A549 (cell line): ENCODE results near the gene SHANK1. TPM values are rescaled to one million over a fixed set of nuclear protein-coding genes. Genes with fewer than 3 reads are reported as not detected.

Experiments
- ATAC-seq, 2 experiments: fragments of 200-7000 bp in 1 of 2; fragments of >200 bp in 1 of 2; cut with Nextera tagmentation in 1 of 2; cut with Tn5 transposase in 1 of 2; 3 replicates each; pipeline versions ENCODE4 v1.8.0 to v1.9.1; 2018 to 2020; ENCODE audit warnings: mild to moderate bottlenecking in 1 of 2, moderate library complexity in 1 of 2
- CTCF ChIA-PET: fragments of 300-600 bp; sonication (Branson Sonifier 250); formaldehyde crosslinking; extraction: SDS; loops from one replicate; lab custom pipeline; 2021; ENCODE audit warnings: antibody characterized with exemption, inconsistent platforms; lab: Yijun Ruan, JAX
- POLR2A ChIA-PET: fragments of 350-600 bp; formaldehyde crosslinking; extraction: SDS; loops from one replicate; lab custom pipeline; 2021; ENCODE audit warnings: antibody characterized with exemption, inconsistent platforms; lab: Yijun Ruan, JAX
- DNase-seq, 2 experiments: peaks; one replicate each; pipeline versions ENCODE4 v3.0.0 to v3.0.0-alpha.2; 2011 to 2016; ENCODE audit warnings: low read depth in 1 of 2, low spot score in 1 of 2
- FAIRE-seq: peaks from 2 replicates; lab custom pipeline; 2011; peaks lifted over from hg19 to GRCh38; lab: Jason Lieb, UNC
- H3K27ac ChIP-seq, 2 experiments: fragments of >200 bp; sonication (Bioruptor Twin); formaldehyde crosslinking; 3 replicates each; pipeline ENCODE4 v1.5.1; 2016 to 2017
- H3K4me1 ChIP-seq: fragments of >200 bp; sonication (Bioruptor Twin); formaldehyde crosslinking; 3 replicates; pipeline ENCODE4 v1.6.1; 2016
- H3K4me2 ChIP-seq: fragments of >200 bp; sonication (Bioruptor Twin); formaldehyde crosslinking; 3 replicates; pipeline ENCODE4 v1.6.1; 2016
- H3K4me3 ChIP-seq: fragments of >200 bp; sonication (Bioruptor Twin); formaldehyde crosslinking; 3 replicates; pipeline ENCODE4 v1.5.1; 2016
- H3K9me3 ChIP-seq: fragments of >200 bp; sonication (Bioruptor Twin); formaldehyde crosslinking; 3 replicates; pipeline ENCODE4 v1.6.1; 2016
- ATOH8 ChIP-seq: fragments of 250-450 bp; sonication (Bioruptor Pico); IDR thresholded peaks from 2 replicates; pipeline ENCODE4 v1.5.0; 2020; ENCODE audit warnings: low read depth, mild to moderate bottlenecking, moderate library complexity
- BCL3 ChIP-seq: fragments of >200 bp; sonication (Bioruptor Twin); formaldehyde crosslinking; IDR thresholded peaks from 3 replicates; pipeline ENCODE4 v1.6.1; 2016
- BHLHE40 ChIP-seq: IDR thresholded peaks from 2 replicates; pipeline ENCODE4 v1.6.1; 2012; ENCODE audit warnings: low read depth, low read length, inconsistent platforms
- EP300 ChIP-seq, 2 experiments: fragments of >200 bp; sonication (Bioruptor Twin); formaldehyde crosslinking; IDR thresholded peaks; 2 replicates in 1 of 2; 3 replicates in 1 of 2; pipeline ENCODE4 v1.6.1; 2016 to 2017
- ESRRA ChIP-seq: fragments of 150-350 bp; IDR thresholded peaks from 2 replicates; pipeline ENCODE4 v1.6.1; 2014; ENCODE audit warnings: mild to moderate bottlenecking, low read length, borderline replicate concordance
- FOSL2 ChIP-seq, 2 experiments: fragments of 450-650 bp in 1 of 2; fragments of >200 bp in 1 of 2; sonication (Bioruptor Twin) in 1 of 2; formaldehyde crosslinking; IDR thresholded peaks; 2 replicates each; pipeline versions ENCODE4 v1.5.0 to v1.6.1; 2016 to 2020; ENCODE audit warnings: mild to moderate bottlenecking in 1 of 2, moderate library complexity in 1 of 2
- GATA3 ChIP-seq: IDR thresholded peaks from 2 replicates; pipeline ENCODE4 v1.6.1; 2012; ENCODE audit warnings: borderline replicate concordance
- HDAC2 ChIP-seq: fragments of 200-600 bp; sonication (generic); IDR thresholded peaks from 2 replicates; pipeline ENCODE4 v1.6.1; 2016
- HES2 ChIP-seq: fragments of >200 bp; sonication (Bioruptor Twin); formaldehyde crosslinking; IDR thresholded peaks from 2 replicates; pipeline ENCODE4 v1.6.1; 2016
- HEYL ChIP-seq: fragments of 250-450 bp; sonication (Bioruptor Pico); IDR thresholded peaks from 2 replicates; pipeline ENCODE4 v1.8.0; 2021; ENCODE audit warnings: mild to moderate bottlenecking, moderate library complexity
- KDM1A ChIP-seq: fragments of 200-600 bp; sonication (generic); IDR thresholded peaks from 2 replicates; pipeline ENCODE4 v1.6.1; 2016; ENCODE audit warnings: low read depth, mild to moderate bottlenecking
- MAZ ChIP-seq: fragments of 150-350 bp; IDR thresholded peaks from 2 replicates; pipeline ENCODE4 v1.6.1; 2014; ENCODE audit warnings: antibody characterized with exemption, low read depth, low read length, borderline replicate concordance
- NFE2L2 ChIP-seq: fragments of 150-350 bp; conservative IDR thresholded peaks from 2 replicates; pipeline ENCODE4 v1.6.1; 2014; ENCODE audit warnings: low read length
- NR3C1 ChIP-seq: fragments of >200 bp; sonication (Bioruptor Twin); formaldehyde crosslinking; IDR thresholded peaks from 3 replicates; pipeline ENCODE4 v1.6.1; 2017
- POLR2A ChIP-seq: IDR thresholded peaks from 2 replicates; pipeline ENCODE4 v1.6.1; 2012; ENCODE audit warnings: mild to moderate bottlenecking, low read length
- RAD21 ChIP-seq, 2 experiments: fragments of >200 bp in 1 of 2; sonication (Bioruptor Twin) in 1 of 2; formaldehyde crosslinking in 1 of 2; IDR thresholded peaks in 1 of 2; conservative IDR thresholded peaks in 1 of 2; 2 replicates in 1 of 2; 3 replicates in 1 of 2; pipeline ENCODE4 v1.6.1; 2012 to 2018; ENCODE audit warnings: inconsistent platforms in 1 of 2
- RARB ChIP-seq: fragments of 250-450 bp; sonication (Bioruptor Pico); IDR thresholded peaks from 2 replicates; pipeline ENCODE4 v1.8.0; 2021; ENCODE audit warnings: mild to moderate bottlenecking, moderate library complexity
- ZFP36 ChIP-seq: fragments of 450-650 bp; IDR thresholded peaks from 2 replicates; pipeline ENCODE4 v1.6.1; 2014; ENCODE audit warnings: borderline replicate concordance; ENCODE audit not compliant: partially characterized antibody
- WGBS: methylation state at CpG from one replicate; pipeline ENCODE4 v1.1.6; 2017; ENCODE audit errors: missing lambda C conversion rate; 5-methylcytosine and 5-hydroxymethylcytosine counted together
- polyA plus RNA-seq, 4 experiments: library from polyadenylated mRNA; depleted of rRNA in 3 of 4; stranded (reverse); fragments of >200 nt; fragmentation: RNase III in 1 of 4; extraction: RNeasy Plus Mini Kit Qiagen cat#74134 plus additional on column Dnase treatment in 1 of 4; gene quantifications; 2 replicates in 3 of 4; 3 replicates in 1 of 4; pipeline ENCODE4 v1.2.3, GENCODE V29; 2011 to 2017
- TF ChIP-seq, protein P1 (sequence below): fragments of >200 bp; sonication (Bioruptor Twin); formaldehyde crosslinking; IDR thresholded peaks from 3 replicates; pipeline ENCODE4 v1.5.1; 2016
- TF ChIP-seq, protein P2 (sequence below): fragments of 200-600 bp; sonication (generic); IDR thresholded peaks from 2 replicates; pipeline ENCODE4 v1.6.1; 2016; ENCODE audit warnings: antibody characterized with exemption, mild to moderate bottlenecking, moderate library complexity

The SHANK1 gene
- polyA plus RNA-seq, 2 of the 4 experiments (the other 2 are of a cell fraction) = 0.04 to 0.17 TPM

- TF ChIP-seq BHLHE40 (no peak), POLR2A (no peak), GATA3 (no peak), HEYL (CRISPR knock-in tag) (no peak), RAD21 (conservative IDR thresholded peaks at IDR 0.05 in 1 of 2, IDR thresholded peaks at IDR 0.05 in 1 of 2) (peak in 1 of 2 experiments; percentile 20; a peak in 1 of 5 replicates), HDAC2 (no peak), ESRRA (peak; percentile 44; the same call in 1 of the 2 replicates)
- TF ChIP-seq, protein P1, sequence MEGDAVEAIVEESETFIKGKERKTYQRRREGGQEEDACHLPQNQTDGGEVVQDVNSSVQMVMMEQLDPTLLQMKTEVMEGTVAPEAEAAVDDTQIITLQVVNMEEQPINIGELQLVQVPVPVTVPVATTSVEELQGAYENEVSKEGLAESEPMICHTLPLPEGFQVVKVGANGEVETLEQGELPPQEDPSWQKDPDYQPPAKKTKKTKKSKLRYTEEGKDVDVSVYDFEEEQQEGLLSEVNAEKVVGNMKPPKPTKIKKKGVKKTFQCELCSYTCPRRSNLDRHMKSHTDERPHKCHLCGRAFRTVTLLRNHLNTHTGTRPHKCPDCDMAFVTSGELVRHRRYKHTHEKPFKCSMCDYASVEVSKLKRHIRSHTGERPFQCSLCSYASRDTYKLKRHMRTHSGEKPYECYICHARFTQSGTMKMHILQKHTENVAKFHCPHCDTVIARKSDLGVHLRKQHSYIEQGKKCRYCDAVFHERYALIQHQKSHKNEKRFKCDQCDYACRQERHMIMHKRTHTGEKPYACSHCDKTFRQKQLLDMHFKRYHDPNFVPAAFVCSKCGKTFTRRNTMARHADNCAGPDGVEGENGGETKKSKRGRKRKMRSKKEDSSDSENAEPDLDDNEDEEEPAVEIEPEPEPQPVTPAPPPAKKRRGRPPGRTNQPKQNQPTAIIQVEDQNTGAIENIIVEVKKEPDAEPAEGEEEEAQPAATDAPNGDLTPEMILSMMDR = peak; percentile 25; the same call in 2 of the 3 replicates
- TF ChIP-seq, all 56 proteins: peak for 3
- Histone ChIP-seq H3K4me1 (peaks cover 27% of the 10 kb centered on the region), H3K4me2 (no peak overlapping the region), H3K9me3 (no peaks in the 10 kb centered on the region), H3K27ac (no peak overlapping the region), H3K4me3 (no peak overlapping the region)
- DNase-seq (peak; percentile 72 to 78), FAIRE-seq (no peak), ATAC-seq (peak; percentile 39 to 56; a peak in 5 of 6 replicates)
- POLR2A ChIA-PET = interaction anchor here (0.6 kb wide), 1 partner anchor 127 kb away, joined by 3 read pairs; no protein-coding TSS in a partner anchor
- 11% methylated on average over 1 of the region's 1 CpG for WGBS
- CTCF ChIA-PET = interaction anchor here (1.1 to 1.3 kb wide), 2 partner anchors 68 to 259 kb away, joined by 3 read pairs; no protein-coding TSS in a partner anchor
Measured at GRCh38 chr19:50663482-50663790, 56.2 kb downstream of the SHANK1 start.

DNA sequence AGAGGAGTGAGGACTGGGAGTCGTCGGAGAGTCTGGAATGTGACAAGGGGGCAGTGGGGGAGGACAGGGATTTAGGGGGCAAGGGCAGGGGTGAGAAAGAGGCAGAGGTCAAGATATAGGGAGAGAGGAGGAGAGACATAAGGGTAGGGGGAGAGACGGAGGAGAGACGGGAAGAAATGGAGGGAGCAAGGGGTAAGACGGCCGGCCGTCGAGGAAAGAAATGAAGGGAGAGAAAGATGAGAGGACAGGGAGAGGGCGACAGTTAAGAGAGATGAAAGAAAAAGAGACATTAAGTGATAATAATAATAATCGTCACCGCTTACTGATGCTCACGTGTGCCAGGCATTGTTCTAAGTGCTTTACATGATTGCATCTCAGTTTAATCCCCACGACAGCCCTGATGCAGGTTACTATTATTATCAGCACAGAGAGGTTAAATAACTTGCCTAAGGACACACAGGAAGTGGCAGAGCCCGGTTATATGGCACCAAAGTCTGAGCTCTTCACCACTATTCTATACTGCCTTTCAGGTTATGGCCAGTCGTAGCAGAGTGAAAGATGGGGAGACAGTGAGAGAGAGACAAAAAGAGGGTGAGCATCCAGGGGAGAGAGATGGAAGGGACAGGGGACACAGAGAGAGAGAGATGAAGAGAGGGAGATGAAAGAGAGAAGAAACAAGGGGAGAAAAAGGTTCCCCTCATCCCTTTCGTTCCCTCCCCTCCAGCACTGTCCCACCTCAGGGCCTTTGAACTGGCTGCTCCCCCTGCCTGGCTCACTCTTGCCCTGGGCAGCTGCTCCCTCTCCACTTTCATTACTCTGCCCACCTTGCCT is 56.7 kb downstream of the SHANK1 start:
- CTCF ChIA-PET = interaction anchor here (1.1 kb wide), 1 partner anchor 68 kb away, joined by 3 read pairs; no protein-coding TSS in a partner anchor
- FAIRE-seq (no peak), ATAC-seq (no peak)
- Histone ChIP-seq H3K4me2 (no peak overlapping the region), H3K4me3 (no peak overlapping the region), H3K4me1 (peaks cover 22% of the 10 kb centered on the region), H3K27ac (no peak overlapping the region), H3K9me3 (no peaks in the 10 kb centered on the region)
- WGBS = 62% methylated on average over 16 of the region's 16 CpGs
- POLR2A ChIA-PET = interaction anchor here (0.6 kb wide), 1 partner anchor 126 kb away, joined by 3 read pairs; no protein-coding TSS in a partner anchor
- peak; percentile 79; the same call in 1 of the 2 replicates for TF ChIP-seq KDM1A
- peak; percentile 43 for TF ChIP-seq ZFP36
- 0 out of 2 replicates have a peak, but pooled peaks have one; percentile 26 for TF ChIP-seq HDAC2
- no peak for TF ChIP-seq EP300 (IDR thresholded peaks at IDR 0.05)
- TF ChIP-seq, all 56 proteins: peak for 3
- DNase-seq = no peak

GRCh38 chr19:50661766-50662650 is 57.6 kb downstream of the SHANK1 start:
- 79% methylated on average over 45 of the region's 49 CpGs for WGBS
- ChIA-PET POLR2A (no interaction called here), CTCF (interaction anchor here (1.1 to 2.2 kb wide), 2 partner anchors 7 to 69 kb away, joined by 3 to 14 read pairs; no protein-coding TSS in a partner anchor)
- Histone ChIP-seq H3K9me3 (no peaks in the 10 kb centered on the region), H3K4me2 (no peak overlapping the region), H3K4me1 (peaks cover 21% of the 10 kb centered on the region), H3K27ac (no peak overlapping the region), H3K4me3 (no peak overlapping the region)
- DNase-seq = no peak
- no peak for ATAC-seq
- no peak for FAIRE-seq
- TF ChIP-seq NR3C1 (no peak), NFE2L2 (no peak), ATOH8 (no peak), RARB (CRISPR knock-in tag) (no peak), FOSL2 (IDR thresholded peaks at IDR 0.05) (no peak), FOSL2 (CRISPR knock-in tag; IDR thresholded peaks at IDR 0.05) (no peak), HES2 (no peak), HEYL (CRISPR knock-in tag) (no peak), POLR2A (no peak), BCL3 (no peak), MAZ (no peak)
- TF ChIP-seq, protein P2, sequence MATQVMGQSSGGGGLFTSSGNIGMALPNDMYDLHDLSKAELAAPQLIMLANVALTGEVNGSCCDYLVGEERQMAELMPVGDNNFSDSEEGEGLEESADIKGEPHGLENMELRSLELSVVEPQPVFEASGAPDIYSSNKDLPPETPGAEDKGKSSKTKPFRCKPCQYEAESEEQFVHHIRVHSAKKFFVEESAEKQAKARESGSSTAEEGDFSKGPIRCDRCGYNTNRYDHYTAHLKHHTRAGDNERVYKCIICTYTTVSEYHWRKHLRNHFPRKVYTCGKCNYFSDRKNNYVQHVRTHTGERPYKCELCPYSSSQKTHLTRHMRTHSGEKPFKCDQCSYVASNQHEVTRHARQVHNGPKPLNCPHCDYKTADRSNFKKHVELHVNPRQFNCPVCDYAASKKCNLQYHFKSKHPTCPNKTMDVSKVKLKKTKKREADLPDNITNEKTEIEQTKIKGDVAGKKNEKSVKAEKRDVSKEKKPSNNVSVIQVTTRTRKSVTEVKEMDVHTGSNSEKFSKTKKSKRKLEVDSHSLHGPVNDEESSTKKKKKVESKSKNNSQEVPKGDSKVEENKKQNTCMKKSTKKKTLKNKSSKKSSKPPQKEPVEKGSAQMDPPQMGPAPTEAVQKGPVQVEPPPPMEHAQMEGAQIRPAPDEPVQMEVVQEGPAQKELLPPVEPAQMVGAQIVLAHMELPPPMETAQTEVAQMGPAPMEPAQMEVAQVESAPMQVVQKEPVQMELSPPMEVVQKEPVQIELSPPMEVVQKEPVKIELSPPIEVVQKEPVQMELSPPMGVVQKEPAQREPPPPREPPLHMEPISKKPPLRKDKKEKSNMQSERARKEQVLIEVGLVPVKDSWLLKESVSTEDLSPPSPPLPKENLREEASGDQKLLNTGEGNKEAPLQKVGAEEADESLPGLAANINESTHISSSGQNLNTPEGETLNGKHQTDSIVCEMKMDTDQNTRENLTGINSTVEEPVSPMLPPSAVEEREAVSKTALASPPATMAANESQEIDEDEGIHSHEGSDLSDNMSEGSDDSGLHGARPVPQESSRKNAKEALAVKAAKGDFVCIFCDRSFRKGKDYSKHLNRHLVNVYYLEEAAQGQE = no peak
